ENCODE results near the gene CELSR3.

DNA sequence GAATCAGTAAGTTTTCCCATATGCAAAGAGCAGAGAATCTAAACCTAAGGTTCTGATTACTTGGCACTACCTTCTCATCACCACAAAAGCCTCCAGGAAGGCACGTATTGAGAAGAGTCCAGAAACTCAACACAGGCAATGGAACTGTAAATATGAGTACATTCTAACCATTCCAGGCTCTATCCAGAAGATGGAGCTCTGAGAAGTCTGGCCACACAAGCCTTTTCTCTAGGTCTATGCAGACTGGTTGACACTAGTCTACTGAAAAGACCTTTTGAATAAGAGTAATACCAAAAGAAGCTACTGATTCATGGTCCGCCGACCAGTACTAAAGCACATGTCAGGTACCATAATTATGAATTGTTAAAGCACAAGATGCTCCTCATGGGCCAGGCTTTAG is 35.3 kb upstream of the CELSR3 start:
- TF ChIP-seq, protein P1, sequence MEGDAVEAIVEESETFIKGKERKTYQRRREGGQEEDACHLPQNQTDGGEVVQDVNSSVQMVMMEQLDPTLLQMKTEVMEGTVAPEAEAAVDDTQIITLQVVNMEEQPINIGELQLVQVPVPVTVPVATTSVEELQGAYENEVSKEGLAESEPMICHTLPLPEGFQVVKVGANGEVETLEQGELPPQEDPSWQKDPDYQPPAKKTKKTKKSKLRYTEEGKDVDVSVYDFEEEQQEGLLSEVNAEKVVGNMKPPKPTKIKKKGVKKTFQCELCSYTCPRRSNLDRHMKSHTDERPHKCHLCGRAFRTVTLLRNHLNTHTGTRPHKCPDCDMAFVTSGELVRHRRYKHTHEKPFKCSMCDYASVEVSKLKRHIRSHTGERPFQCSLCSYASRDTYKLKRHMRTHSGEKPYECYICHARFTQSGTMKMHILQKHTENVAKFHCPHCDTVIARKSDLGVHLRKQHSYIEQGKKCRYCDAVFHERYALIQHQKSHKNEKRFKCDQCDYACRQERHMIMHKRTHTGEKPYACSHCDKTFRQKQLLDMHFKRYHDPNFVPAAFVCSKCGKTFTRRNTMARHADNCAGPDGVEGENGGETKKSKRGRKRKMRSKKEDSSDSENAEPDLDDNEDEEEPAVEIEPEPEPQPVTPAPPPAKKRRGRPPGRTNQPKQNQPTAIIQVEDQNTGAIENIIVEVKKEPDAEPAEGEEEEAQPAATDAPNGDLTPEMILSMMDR (IDR thresholded peaks at IDR 0.05): no peak
- TF ChIP-seq EP300 (IDR thresholded peaks at IDR 0.05) (no peak), POLR2AphosphoS5 (IDR thresholded peaks at IDR 0.05) (no peak), POLR2A (IDR thresholded peaks at IDR 0.05) (no peak)

Data from sigmoid colon (tissue), 4 donors.